HuH-7 (cell line): ENCODE measurements around the gene POLG.

Experiments used
- DNase-seq: peaks from one replicate; pipeline ENCODE4 v3.0.0; 2011; ENCODE audit warnings: low spot score

Gene POLG

GRCh38 chr15:89356634-89357298, 22.1 kb upstream of the POLG start:
- DNase-seq, result no peak

- DNase-seq, result no peak
Observed at GRCh38 chr15:89353991-89354390, 19.4 kb upstream of the POLG start.

GRCh38 chr15:89352476-89352875, 17.9 kb upstream of the POLG start:
- no peak for DNase-seq

DNA sequence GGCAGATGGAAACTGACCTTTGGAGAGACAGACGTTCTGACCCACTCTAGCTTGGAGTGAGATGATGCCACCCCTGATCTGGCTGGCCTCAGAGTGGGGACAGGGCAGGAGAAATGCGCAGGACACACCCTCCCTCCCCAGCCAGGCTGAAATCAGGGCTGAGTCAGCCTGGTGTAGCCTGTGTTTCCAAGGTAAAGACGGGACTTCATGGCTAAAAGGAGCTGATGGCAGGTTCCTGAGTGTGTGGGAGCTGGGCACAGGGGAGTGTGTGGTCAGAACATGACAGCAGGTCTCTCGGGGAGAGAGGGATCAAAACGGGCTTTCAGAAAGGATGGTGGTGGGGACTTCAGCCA, 14.6 kb upstream of the POLG start:
- no peak for DNase-seq

DNA sequence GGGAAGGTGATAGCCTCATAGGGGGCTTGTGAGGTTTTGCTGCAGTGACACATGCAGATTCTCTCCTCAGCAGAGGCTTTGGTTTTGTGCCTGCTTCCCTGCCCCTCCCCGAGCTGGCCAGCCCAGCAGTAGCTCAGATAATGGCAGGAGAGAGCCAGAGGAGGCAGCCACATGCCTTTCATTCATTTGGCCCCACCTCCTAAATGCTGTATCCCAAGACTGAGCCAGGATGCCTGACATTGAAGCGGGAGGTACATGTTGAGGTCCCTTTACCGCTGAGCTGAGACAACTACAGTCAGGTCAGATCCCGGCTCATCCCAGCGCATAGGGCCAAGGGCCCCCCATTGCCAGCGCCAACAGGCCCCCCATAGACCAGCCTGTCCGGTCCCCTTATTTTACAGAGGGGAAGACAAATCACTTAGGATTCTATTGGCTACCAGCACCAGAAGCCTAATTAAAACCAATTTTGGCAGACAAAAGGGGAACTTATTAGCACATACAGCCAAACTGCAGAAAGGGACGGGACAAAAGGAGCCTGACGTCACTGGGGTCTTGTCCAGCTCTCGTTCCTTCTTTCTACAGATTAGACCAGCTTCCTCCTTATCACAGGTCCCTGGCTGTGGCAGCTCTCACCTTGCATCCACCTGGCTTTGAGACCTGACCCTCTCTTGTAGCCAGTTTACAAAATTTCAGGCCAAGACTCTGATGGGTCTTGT, 12.1 kb upstream of the POLG start:
- no peak for DNase-seq

DNA sequence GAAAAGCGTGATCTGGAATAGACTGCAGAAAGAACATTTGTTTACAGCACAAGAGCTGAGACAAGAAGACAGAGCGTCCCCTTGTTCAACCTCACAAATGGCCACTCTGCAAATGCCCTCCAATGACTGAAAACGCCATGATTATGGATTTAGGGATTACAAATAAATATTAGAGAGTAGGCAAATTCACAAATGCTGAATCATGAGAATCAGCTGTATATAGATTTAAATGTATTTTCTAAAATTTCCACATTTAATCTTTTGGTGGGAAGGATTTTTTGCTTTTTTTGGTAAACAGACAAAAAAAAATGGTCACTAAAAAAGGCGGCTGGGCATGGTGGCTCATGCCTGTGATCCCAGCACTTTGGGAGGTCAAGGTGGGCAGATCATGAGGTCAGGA, 10.6 kb upstream of the POLG start:
- DNase-seq, result no peak

DNA sequence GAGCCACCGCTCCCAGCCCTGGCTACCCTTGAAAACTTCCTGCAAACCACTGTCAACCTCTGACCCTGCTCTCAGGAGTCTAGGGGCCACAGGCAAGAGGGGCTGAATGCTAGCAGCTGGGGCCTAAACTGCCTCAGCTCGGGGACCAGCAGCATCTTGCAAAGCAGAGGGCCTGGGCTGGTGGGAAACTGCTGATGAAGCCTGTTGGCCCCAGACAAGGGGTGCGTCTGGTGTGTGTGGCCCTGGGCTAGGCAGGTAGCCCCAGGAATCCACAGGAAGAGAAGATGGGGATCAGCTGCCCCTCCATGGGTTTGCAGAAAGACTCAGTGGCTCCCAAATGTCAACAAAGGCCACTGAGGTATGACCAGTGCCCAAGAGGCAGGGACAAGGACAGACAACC, 8.2 kb upstream of the POLG start:
- no peak for DNase-seq

DNA sequence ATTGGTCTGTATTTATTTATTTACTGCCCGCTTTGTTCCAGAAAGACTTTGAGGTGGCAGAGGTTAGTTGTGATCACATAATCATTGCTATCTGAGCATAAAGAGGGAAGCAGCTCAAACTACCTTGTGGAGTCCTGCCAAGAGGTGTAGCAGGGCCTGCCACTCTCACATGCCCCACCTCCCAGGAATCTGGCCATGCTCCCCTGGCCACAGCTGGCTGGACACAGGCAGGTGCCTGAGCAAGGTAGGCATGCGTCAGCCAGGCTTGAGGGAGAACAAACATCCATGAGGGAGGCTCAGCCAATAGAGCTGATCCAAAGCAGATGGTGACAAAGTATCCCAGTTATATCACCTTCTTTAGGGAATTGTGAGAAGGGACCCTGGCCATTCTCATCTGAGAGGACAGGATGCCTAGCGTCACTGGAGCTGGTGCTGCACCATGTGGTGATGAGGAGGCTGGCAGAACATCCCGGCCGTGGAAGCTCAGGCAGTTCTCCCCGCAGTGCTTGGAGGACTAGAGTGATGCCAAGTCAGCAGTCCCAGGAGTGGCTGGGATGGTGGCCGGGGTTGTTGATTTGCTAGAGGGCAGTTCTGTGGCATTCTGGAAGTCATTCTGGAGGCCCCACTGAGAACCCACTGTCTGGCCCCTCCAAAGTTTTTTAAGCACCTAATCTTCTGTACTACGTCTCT, 6.8 kb upstream of the POLG start:
- no peak for DNase-seq

DNA sequence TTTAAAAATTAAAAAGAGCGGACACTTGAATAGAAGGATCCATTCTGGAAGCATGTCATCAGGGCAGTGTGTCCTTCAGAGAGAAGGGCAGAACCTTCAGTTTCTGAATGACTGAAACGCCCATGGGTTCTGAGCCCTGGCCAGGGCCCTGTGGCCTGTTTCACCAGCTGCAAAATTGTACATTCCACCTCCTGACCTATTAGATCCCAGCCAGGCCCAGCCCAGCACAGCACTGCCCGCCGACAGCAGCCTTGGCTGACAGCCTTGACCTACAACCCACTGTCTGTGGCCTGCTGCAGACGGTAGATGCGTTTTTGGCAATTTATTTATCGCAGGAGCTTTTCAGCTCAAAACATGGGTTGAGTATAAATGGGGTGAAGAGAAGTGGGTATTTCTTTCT, 5.9 kb upstream of the POLG start:
- no peak for DNase-seq

DNA sequence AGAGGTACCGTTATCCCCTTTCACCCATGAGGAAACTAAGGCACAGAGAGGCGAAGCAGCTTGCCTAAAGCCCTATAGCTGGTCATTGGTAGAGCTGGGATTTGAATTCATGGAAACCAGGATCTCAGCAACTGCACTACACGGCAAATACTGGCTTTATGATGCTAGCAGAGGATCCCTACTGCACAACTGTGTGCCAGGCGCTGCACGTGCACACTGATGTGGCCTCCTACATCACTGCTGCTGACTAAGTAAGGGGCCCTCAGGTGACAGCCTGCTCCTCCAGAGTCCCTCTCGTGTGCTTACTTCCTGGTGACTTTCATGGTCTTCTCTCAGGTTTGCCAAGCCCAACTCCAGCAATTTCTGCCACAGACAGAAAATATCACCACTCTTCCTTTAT, 3.4 kb upstream of the POLG start:
- DNase-seq, result no peak

DNA sequence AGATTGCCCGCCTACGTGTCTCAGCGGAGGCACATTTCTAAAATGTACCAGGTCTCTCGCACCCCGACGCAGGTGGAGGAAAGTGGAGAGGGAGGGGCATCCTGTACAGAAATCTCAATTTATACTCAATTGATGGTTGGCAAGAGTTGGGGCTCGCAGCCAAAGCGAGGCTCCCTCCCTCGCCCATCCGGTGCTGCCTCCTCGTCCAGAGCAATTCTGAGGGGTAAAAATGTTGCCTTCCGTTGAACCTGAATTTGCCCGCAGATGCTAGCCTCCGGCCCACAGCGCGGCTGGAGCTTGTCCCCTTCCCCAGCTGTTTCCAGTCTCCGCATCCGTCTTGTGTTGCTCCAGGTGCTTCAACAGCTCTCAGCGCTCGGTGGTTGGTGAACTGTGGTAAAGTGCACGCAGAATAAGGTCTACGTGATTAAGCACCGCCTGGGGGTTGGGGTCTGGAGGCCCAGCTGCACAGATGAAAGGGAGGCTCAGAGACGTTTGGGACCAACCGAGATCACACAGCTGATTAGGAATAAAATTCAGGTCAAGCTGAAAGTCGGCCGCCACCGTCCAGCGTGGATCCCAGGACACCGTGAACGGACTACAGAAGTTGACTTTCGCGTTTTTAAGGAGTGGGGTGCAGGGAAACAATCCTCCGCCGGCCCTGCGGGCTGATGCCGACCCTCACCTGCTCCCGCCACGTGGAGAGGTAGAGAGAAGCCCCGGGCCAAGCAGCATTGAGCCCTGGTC, 846 bp upstream of the POLG start:
- no peak for DNase-seq

GRCh38 chr15:89333959-89334509, 590 bp downstream of the POLG start:
- no peak for DNase-seq

- DNase-seq, result no peak
Observed at GRCh38 chr15:89333011-89333860, 1.4 kb downstream of the POLG start.

DNA sequence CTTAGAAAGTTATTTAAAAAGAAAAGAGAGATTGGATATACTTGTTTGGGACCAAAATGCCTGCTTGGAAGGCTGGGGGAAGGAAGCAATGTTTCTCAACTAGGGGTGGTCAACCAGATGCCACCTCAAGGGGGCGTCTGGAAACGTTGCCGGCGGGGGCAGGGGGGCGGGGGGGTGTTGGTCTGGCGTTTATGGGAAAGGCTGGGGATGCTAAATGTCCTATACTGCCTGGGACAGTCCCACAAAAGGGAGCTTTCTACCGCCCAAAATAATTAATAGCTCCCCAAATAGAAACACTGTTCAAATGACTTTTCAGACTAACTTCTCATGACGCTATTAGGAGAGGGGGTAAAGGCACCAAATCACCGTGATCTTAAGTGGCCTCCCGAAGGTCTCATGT, 2.2 kb downstream of the POLG start:
- peak; percentile 83 for DNase-seq

DNA sequence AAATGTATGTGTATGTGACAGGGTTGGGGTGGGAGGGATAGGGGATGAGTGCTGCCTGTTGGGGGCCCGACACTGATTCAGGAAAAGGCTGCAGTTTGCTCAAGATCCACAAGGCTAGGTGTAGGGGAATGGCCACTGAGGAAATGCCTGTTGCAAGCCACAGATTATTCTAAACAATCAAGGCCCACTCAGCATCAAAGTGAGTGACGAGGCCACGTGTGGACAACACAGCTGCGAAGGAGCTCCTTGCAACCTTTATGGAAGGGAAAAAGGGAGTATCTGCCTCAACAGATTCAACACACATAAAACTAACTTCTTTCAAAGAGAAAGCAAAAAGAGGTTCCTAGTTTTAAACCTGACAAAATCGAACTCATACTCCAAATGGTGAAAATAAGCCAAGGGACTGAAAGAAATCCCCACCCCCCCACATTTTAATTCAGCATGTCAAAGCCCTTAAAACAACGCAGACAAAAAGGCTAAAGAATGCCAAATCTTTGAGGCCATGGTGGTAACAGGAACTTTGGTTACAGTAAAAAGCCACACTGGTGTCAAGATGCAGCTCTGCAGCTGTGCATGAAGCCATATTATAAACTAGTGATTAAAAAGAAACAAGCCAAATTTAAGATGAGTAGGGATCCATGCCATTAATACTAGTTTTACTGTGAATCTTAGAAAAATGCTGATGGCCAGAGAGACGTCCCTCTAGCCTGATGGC, 3.6 kb downstream of the POLG start:
- no peak for DNase-seq

- DNase-seq, result no peak
Observed at GRCh38 chr15:89330119-89330518, 4.5 kb downstream of the POLG start.

- no peak for DNase-seq
Observed at GRCh38 chr15:89329329-89330084, 5.1 kb downstream of the POLG start.

GRCh38 chr15:89328398-89329254, 6.0 kb downstream of the POLG start:
- DNase-seq, result no peak

DNA sequence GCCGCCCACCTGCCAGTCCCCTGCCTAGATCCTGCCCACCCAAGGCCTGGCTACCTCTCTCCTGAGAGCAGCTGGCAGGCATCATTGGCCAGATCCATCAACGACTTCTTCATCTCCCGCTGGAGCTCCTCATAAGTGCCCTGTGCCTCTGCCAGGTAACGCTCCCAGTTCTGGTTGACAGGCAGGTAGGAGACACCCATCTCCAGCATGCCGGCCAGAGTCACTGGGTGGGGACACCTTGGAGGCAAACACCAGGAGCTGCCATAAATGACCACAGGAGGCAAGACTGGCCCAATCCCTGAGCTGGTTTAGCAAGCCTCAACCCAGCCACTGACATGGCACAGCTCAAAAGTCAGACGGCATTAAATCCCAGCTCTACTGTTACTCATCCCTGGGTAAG, 7.5 kb downstream of the POLG start:
- no peak for DNase-seq
